Natural killer cell treated with Interleukin-12 subunit alpha and Interleukin-12 subunit beta and Interleukin-15 and Interleukin-18, amount 100 ng/mL, for 72 hours (primary cell): ENCODE results near the gene MED13. TPM values are rescaled to one million over a fixed set of nuclear protein-coding genes. Genes with fewer than 3 reads are reported as not detected.
A peak's percentile ranks its signal among the peaks of the same experiment; 100 is the strongest.
"Not testable (repeated sequence)": the region's sequence is repeated elsewhere in the genome, so short reads cannot be mapped to it uniquely, and the experiment has no call there.

Experiments used
- ATAC-seq, 2 donors: fragments of 150-1000 bp; cut with Tn5 transposase in 1 of 2; sonication (Bioruptor Pico), chemical (Tn5 transposase) in 1 of 2; 2 replicates each; pipeline ENCODE4 v1.10.0; 2021
- DNase-seq: peaks from one replicate; pipeline ENCODE4 v3.0.0; 2022; ENCODE audit warnings: low spot score
- H3K27ac Mint-ChIP-seq, 2 donors: 1 replicate in 1 of 2; 2 replicates in 1 of 2; pipeline ENCODE4 v1.8.0; 2022; ENCODE audit warnings: mixed read lengths in 2 of 2, mild to moderate bottlenecking in 1 of 2, moderate library complexity in 1 of 2
- H3K27me3 Mint-ChIP-seq, 2 donors: 1 replicate in 1 of 2; 2 replicates in 1 of 2; pipeline ENCODE4 v1.8.0; 2022; ENCODE audit warnings: mixed read lengths in 2 of 2
- H3K36me3 Mint-ChIP-seq: one replicate; pipeline ENCODE4 v1.8.0; 2022; ENCODE audit warnings: mixed read lengths
- H3K4me1 Mint-ChIP-seq, 2 donors: 1 replicate in 1 of 2; 2 replicates in 1 of 2; pipeline ENCODE4 v1.8.0; 2022; ENCODE audit warnings: low read depth in 2 of 2, mixed read lengths in 2 of 2, mild to moderate bottlenecking in 1 of 2
- H3K4me3 Mint-ChIP-seq: one replicate; pipeline ENCODE4 v1.8.0; 2022; ENCODE audit warnings: mixed read lengths
- H3K9me3 Mint-ChIP-seq: 2 replicates; pipeline ENCODE4 v1.8.0; 2022; ENCODE audit warnings: mixed read lengths
- total RNA-seq, 2 donors: library from RNA; stranded (reverse); gene quantifications; one replicate each; pipeline ENCODE4 v1.2.3, GENCODE V29; 2022

Gene MED13
- total RNA-seq, 2 donors from 2014 or later, result 75.8 to 129 TPM

DNA sequence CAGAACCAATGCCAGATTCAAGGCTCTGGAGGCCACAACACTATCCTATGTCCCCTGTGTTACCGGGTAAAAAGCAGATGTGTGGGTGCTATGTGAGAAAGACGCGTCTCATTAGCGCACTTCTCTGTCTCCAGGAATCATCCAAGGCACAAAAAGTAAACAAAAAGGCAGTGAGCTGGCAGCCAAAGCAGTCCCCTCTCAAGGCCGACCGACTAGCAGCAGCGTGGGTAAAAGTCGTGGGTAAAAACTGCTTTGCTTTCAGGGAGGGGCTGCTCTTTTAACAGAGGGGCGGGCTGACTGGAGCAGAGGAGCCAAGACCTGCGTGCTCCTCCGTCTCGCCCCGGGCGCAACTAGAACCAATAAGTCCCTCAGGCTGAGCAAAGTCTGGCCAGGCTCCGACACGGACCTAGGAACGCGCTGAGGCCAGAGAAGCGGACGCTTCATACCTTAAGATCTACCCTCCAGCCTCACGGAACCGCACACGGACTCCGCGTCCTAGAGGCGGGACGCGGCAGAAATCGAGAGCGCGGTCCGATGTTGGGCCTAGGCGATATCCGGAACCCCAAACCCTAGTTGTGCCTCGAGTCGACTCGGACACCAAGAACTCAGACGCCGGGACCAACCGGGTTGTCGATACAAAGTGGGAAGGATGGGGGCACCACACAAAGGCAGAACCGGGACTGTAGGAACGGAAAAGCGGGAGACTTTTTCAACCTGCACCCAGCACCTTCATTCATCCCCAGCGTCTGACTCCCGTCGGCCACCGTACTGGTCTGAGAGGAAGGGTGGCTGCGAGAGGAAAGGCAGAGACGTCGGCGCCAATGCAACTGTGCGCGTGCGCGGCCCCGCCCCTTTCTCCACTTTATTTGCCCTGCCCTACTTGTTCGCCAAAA, 137.6 kb downstream of the MED13 start, which contains the start of gene INTS2:
TSS of gene INTS2 (minus strand) at position 775 of the 893 bp plus-strand sequence. CDS start 1,338 bp downstream, outside the sequence.
- DNase-seq (peak; percentile 95), ATAC-seq (peak; percentile 94 to 95)
- Mint-ChIP-seq H3K27me3 (no peaks in the 10 kb centered on the region), H3K4me1 (peaks cover 16 to 22% of the 10 kb centered on the region in 2 donors), H3K27ac (peak within 1 kb of the TSS; percentile 91 to 96), H3K9me3 (no peaks in the 10 kb centered on the region), H3K36me3 (no peaks in the 10 kb centered on the region), H3K4me3 (peak within 1 kb of the TSS; percentile 96)

DNA sequence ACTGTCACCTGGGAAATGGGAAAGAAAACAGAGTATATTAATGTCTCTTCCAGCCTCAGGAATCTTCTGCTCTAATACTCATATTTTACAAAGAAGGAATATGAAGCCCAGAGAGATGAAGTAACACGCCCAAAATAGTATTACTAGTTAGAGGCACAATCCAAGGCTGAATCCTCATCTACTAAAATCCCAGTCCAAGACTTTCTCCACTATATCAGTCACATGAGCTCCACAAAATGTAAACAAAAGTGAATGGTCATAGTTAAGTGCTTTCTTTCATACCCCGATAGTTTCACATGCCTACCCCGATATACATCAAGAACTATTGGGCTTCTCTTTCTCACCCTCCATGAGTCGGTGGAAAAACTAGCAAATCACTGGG, 138.3 kb downstream of the MED13 start:
- DNase-seq (no peak), ATAC-seq (no peak)
- H3K9me3 Mint-ChIP-seq, result no peaks in the 10 kb centered on the region
- peaks cover 16 to 22% of the 10 kb centered on the region in 2 donors for H3K4me1 Mint-ChIP-seq
- H3K27me3 Mint-ChIP-seq, result no peaks in the 10 kb centered on the region
- H3K36me3 Mint-ChIP-seq, result no peaks in the 10 kb centered on the region
- peak overlapping the region; percentile 96 for H3K4me3 Mint-ChIP-seq
- H3K27ac Mint-ChIP-seq, result peak overlapping the region; percentile 91 to 96

DNA sequence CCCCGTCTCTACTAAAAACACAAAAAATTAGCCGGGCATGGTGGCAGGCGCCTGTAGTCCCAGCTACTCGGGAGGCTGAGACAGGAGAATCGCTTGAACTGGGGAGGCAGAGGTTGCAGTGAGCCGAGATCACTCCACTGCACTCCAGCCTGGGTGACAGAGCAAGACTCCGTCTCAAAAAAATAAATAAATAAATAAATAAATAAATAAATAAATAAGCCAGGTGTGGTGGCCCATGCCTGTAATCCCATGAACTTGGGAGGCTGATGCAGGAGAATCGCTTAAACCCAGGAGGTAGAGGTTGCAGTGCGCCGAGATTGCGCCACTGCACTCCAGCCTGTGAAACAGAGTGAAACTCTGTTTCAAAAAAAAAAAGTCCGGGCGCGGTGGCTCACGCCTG, 149.9 kb downstream of the MED13 start:
- not testable (repeated sequence) for DNase-seq, H3K27me3 Mint-ChIP-seq, H3K27ac Mint-ChIP-seq, H3K9me3 Mint-ChIP-seq, ATAC-seq, H3K4me1 Mint-ChIP-seq, H3K4me3 Mint-ChIP-seq
- peaks cover 22% of the 10 kb centered on the region for H3K36me3 Mint-ChIP-seq

DNA sequence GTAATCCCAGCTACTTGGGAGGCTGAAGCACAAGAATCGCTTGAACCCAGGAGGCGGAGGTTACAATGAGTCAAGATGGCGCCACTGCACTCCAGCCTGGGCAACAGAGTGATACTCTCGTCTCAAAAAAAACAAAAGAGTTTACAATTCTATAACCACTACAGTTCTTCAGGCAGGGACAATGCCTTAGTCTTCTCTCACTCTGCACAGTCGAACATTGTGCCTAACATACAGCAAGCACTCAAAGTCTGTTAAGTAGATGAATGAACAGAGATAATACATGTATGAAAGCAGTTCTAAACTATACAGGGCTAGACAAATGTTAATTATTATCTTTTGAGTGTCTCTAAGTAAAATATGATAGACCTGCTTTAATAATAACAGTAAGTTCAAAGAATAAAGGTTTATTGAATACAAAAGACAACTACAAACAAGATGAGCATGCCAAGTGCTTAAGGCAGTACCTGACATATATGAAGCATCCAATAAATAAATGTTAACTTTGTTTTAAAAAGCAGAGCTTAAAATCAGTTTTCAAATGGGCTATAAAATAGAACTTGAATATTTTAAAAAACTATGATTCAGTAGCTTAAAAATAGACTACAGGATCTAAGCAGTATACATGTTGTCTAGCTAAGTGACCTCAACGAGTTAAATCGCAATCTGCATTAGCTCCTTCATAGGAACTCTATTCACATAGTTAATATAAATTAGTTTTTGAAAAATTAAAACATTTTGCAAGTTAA, 156.6 kb downstream of the MED13 start:
- Mint-ChIP-seq H3K27me3 (no peaks in the 10 kb centered on the region), H3K4me1 (peaks cover 0 to 4% of the 10 kb centered on the region in 2 donors), H3K9me3 (no peaks in the 10 kb centered on the region), H3K27ac (no peak overlapping the region), H3K4me3 (no peak overlapping the region), H3K36me3 (peaks cover 28% of the 10 kb centered on the region)
- DNase-seq, result no peak
- ATAC-seq, result no peak

DNA sequence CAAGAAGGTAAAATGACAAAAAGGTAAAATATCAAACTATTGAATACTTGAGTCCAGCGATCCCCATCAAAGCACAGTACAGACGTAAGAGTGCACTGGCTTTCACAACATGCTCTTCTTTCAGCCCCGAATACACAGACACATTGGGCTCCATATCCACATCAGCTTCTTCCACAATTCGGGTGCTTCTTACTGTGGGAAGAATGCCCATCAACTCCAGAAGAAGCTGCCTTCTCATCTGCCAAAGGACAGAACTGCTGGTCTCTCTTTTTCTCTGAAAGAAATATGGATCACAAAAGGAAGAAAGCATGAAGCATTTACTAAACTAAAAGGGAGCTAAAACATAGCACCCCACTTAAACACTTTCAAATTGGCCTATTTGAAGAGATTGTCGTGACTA, 157.7 kb downstream of the MED13 start:
- no peaks in the 10 kb centered on the region for H3K27me3 Mint-ChIP-seq
- H3K4me1 Mint-ChIP-seq, result peaks cover 3 to 7% of the 10 kb centered on the region in 2 donors
- DNase-seq (no peak), ATAC-seq (no peak)
- no peak overlapping the region for H3K4me3 Mint-ChIP-seq
- no peaks in the 10 kb centered on the region for H3K9me3 Mint-ChIP-seq
- peaks cover 34% of the 10 kb centered on the region for H3K36me3 Mint-ChIP-seq
- H3K27ac Mint-ChIP-seq, result peak overlapping the region in 1 of 2 donors; percentile 8

DNA sequence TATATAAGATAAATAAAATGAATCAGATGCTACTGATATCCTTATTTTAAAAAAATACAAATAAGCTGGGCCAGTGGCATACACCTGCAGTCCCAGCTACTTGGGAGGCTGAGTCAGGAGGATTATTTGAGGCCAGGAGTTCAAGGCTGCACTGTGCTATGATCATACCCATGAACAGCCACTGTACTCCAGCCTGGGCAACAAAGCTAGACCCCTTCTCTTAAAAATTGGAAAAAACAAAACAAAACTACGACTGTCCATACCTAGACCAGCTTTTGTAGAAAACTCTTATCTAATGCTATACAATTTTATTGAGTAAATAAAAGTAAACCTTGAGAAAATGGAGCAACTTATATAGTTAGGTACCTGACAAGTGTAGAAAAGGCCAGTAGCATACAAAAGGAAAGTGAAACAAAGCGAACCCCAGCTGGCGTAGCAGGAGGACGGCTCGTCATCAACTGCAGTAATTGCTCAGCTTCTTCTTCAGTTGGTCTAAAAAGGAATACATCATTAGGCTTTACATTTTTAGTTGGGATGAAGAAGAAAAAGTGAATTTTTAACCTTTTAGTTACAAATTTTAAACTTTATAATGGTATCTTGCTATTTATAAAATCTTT, 160.9 kb downstream of the MED13 start:
- Mint-ChIP-seq H3K4me3 (peak overlapping the region; percentile 26), H3K9me3 (no peaks in the 10 kb centered on the region), H3K27ac (peak overlapping the region; percentile 71 to 76), H3K4me1 (peaks cover 3 to 7% of the 10 kb centered on the region in 2 donors), H3K27me3 (no peaks in the 10 kb centered on the region), H3K36me3 (peaks cover 21% of the 10 kb centered on the region)
- DNase-seq, result no peak
- ATAC-seq, result peak; percentile 79 to 84

DNA sequence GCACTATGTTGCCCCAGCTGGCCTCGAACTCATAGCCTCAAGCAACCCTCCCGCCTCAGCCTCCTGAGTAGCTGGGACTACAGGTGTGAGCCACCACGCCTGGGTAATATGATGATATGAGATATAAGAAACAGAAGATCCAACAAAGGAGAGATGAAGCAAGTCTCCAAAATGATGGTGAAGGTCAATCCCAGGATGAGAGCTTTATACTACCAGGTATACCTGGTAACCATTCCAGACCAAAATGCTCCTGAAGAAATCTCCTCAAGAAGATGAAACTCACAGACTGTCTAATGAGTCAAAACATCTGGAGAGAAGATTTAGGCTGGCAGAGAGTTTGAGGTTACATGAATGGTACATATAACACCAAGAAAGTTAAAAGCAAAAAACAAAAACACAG, 161.8 kb downstream of the MED13 start:
- Mint-ChIP-seq H3K36me3 (peaks cover 21% of the 10 kb centered on the region), H3K4me3 (peak overlapping the region; percentile 34), H3K27me3 (no peaks in the 10 kb centered on the region), H3K9me3 (no peaks in the 10 kb centered on the region), H3K27ac (peak overlapping the region; percentile 71 to 76), H3K4me1 (peaks cover 3 to 7% of the 10 kb centered on the region in 2 donors)
- ATAC-seq (no peak), DNase-seq (no peak)

DNA sequence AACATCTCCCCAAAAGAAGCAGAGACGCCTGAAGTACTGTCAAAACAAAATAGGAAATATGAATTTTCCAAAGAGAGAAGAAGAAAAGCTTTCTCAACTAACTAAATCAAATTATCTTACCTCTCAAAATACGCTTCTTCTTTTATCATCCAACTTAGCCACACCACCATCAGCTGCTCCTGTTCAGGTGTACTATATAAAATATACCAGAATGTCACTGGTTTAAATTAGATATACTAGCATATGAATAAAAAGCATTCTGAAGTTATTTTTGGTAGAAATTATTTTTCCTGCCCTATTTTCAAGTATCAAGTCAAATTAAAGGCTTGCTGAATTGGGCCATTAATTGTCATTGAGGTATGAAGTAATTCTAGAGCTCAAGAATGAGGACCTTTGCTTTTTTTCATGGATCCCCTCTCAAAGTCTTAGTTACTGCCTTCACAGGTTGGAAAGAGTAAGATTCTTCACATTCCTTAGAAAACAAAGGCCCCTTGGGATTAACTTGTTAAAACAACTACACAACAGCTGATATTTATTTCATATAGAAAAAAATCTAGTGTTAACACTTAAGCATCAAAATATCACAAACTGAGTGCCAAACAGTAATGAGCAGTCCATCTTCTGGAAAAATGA, 167.4 kb downstream of the MED13 start:
- Mint-ChIP-seq H3K9me3 (no peaks in the 10 kb centered on the region), H3K4me1 (no peaks in the 10 kb centered on the region), H3K27ac (no peak overlapping the region), H3K27me3 (no peaks in the 10 kb centered on the region), H3K4me3 (no peak overlapping the region), H3K36me3 (peaks cover 6% of the 10 kb centered on the region)
- DNase-seq, result no peak
- no peak for ATAC-seq

DNA sequence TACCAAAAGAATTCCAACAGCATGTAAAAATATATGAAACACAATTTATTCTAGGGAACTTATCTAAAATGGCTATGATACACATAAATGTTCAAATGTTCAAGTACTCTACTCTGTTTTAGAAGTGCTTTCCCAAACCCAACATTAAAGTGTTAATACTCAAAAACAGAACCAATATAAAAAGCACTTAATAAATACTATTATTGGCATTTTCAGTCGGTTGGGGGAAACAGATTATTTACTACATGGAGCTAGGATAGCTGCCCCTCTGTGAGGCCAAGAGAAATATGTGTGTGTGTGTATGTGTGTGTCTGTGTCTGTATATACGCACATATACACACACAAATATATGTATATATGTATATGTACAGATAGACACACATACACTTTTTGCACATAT, 169.7 kb downstream of the MED13 start:
- no peaks in the 10 kb centered on the region for H3K4me1 Mint-ChIP-seq
- peaks cover 4% of the 10 kb centered on the region for H3K36me3 Mint-ChIP-seq
- ATAC-seq (no peak), DNase-seq (no peak)
- H3K4me3 Mint-ChIP-seq, result no peak overlapping the region
- H3K27ac Mint-ChIP-seq, result no peak overlapping the region
- H3K9me3 Mint-ChIP-seq, result no peaks in the 10 kb centered on the region
- no peaks in the 10 kb centered on the region for H3K27me3 Mint-ChIP-seq

DNA sequence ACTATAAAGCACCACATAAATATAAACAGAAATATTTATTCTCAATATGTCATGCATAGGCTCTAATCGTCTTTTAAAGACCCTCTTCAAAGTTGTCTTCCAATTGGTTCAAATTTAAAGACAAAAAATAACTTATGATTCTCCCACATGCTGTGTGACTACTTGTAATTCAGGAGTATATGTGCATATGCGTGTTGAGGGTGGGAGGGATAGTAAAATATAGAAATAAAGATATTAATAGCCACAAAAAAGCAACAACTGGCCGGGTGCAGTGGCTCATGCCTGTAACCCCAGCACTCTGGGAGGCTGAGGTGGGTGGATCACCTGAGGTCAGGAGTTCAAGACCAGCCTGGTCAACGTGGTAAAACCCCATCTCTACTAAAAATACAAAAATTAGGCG, 170.8 kb downstream of the MED13 start:
- not testable (repeated sequence) for H3K4me1 Mint-ChIP-seq, H3K36me3 Mint-ChIP-seq, ATAC-seq

More for the DNA sequence above, 170.8 kb downstream of the MED13 start:
- H3K9me3 Mint-ChIP-seq, H3K27me3 Mint-ChIP-seq, DNase-seq, H3K27ac Mint-ChIP-seq, H3K4me3 Mint-ChIP-seq: not testable (repeated sequence)

Other genes with a start within 250 kb of the MED13 start
- gene BRIP1, start 201.8 kb downstream of the MED13 start, total RNA-seq, result 10 to 100 TPM; 10.8 to 23.1 TPM
- 10 to 100 TPM; 18.9 to 25.4 TPM for gene INTS2, start 137.3 kb downstream of the MED13 start, total RNA-seq